Uterus (tissue), 2 donors: ENCODE measurements around the gene PTPRU.
"Not testable (repeated sequence)": the region's sequence is repeated elsewhere in the genome, so short reads cannot be mapped to it uniquely, and the experiment has no call there.

ENCODE experiments used
- POLR2A ChIP-seq, 2 donors: fragments of 450-650 bp; IDR thresholded peaks; one replicate each; pipeline ENCODE4 v1.6.1; 2016; ENCODE audit warnings: antibody characterized with exemption in 2 of 2, mild to moderate bottlenecking in 1 of 2, moderate library complexity in 1 of 2
- TF ChIP-seq, protein P1 (sequence below), 4 experiments: fragments of 200-600 bp in 2 of 4; fragments of 450-650 bp in 2 of 4; sonication (generic) in 2 of 4; IDR thresholded peaks; one replicate each; pipeline ENCODE4 v1.5.1; 2016 to 2019; ENCODE audit warnings: antibody characterized with exemption in 4 of 4, mild to moderate bottlenecking in 2 of 4, moderate library complexity in 1 of 4

- not testable (repeated sequence) for TF ChIP-seq POLR2A (IDR thresholded peaks at IDR 0.05)
- TF ChIP-seq, protein P1, sequence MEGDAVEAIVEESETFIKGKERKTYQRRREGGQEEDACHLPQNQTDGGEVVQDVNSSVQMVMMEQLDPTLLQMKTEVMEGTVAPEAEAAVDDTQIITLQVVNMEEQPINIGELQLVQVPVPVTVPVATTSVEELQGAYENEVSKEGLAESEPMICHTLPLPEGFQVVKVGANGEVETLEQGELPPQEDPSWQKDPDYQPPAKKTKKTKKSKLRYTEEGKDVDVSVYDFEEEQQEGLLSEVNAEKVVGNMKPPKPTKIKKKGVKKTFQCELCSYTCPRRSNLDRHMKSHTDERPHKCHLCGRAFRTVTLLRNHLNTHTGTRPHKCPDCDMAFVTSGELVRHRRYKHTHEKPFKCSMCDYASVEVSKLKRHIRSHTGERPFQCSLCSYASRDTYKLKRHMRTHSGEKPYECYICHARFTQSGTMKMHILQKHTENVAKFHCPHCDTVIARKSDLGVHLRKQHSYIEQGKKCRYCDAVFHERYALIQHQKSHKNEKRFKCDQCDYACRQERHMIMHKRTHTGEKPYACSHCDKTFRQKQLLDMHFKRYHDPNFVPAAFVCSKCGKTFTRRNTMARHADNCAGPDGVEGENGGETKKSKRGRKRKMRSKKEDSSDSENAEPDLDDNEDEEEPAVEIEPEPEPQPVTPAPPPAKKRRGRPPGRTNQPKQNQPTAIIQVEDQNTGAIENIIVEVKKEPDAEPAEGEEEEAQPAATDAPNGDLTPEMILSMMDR (IDR thresholded peaks at IDR 0.05): not testable (repeated sequence)
Measured at GRCh38 chr1:29234881-29235280, 1.4 kb upstream of the PTPRU start.
